ENCODE data around the gene UBE2J1.
"Not testable (repeated sequence)": the region's sequence is repeated elsewhere in the genome, so short reads cannot be mapped to it uniquely, and the experiment has no call there.

UBE2J1 gene, protein sequence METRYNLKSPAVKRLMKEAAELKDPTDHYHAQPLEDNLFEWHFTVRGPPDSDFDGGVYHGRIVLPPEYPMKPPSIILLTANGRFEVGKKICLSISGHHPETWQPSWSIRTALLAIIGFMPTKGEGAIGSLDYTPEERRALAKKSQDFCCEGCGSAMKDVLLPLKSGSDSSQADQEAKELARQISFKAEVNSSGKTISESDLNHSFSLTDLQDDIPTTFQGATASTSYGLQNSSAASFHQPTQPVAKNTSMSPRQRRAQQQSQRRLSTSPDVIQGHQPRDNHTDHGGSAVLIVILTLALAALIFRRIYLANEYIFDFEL

DNA sequence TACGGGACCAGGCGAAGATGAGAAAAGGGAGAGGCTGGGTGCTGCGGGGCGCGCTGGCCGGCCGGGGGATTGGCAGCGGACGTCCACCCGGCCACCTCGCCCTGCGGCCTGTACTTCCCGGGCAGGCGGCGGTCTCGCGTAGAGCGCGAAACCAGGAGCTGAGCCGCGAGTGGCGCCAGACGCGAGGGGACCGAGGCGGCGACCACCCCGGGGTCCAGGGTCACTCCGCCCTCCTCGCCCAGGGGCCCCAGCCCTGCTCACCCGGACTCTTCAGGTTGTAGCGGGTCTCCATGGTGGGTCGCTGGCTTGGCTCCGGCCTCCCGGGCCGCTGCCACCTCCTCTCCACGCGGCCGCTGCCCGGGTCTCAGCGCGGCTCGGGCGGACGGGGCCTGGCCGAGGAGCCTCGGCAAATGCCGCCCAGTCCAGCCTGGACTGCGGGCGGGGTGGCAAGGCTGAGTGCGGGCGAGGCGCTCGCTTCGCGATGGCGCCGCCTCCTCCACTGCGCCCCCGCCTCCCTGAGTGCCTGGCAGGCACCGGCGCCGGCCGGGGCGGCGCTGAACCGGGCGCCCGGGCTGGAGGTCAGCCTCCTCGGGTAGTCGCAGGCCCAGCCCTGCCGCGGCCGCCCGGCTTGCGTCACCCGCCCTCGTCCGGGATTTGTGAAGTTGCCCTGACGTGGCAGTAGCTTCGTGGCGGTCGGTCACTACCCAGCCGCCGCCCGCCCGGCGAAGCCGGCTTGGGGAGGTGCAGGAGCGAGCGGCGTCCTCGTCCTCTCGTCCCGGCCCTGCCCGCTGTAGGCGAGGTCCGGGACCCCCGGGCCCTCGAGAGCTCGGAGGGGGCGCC lies at the start of gene UBE2J1:
Gene UBE2J1 (minus strand): TSS at position 445 of the 840 bp plus-strand sequence. CDS start 153 bp downstream, at position 292.
- DNase-seq (ENCODE audit: low read depth in 3 of 3) = peak; percentile 46 to 72 (median 53)

DNA sequence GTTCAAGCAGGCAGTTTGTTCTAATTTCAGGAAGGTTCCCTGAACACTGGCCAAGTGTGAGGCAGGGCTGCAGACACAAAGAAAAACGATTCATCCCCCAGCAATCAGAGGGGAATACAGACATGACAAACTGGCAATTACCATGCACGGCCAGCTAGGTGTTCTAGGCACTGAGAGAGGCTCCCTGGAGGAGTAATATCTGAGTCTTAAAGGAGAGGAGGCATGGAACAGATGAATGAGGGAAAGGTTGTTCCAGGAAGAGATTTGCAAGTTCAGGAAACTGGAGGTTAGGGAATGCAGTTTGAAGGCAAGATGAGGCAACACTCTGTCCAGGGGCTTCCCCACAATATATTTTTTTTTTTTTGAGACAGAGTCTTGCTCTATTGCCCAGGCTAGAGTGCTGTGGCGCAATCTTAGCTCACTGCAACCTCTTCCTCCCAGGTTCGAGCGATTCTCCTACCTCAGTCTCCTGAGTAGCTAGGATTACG lies 48.4 kb upstream of the UBE2J1 start:
- DNase-seq (ENCODE audit: low read depth in 3 of 3) = no peak

DNA sequence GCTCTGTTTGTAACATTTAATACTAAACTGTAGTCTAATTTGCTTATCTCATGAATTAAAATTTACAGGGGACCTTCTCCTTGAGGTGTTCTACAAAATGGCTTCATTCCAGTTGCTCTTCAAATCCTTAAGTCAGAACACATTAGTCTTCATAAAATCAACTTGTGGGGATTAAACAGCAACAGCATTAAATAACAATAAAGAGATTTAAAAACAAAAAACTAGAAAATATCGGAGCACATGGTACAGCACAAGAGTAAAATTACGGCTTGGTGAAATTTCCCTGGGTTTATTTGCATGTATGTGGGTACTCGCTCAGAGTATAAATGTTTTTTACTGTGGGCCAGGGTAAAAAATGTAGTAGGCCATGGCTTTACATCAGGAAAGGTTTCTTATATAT lies 47.5 kb upstream of the UBE2J1 start:
- no peak for DNase-seq (ENCODE audit: low read depth in 3 of 3)

DNA sequence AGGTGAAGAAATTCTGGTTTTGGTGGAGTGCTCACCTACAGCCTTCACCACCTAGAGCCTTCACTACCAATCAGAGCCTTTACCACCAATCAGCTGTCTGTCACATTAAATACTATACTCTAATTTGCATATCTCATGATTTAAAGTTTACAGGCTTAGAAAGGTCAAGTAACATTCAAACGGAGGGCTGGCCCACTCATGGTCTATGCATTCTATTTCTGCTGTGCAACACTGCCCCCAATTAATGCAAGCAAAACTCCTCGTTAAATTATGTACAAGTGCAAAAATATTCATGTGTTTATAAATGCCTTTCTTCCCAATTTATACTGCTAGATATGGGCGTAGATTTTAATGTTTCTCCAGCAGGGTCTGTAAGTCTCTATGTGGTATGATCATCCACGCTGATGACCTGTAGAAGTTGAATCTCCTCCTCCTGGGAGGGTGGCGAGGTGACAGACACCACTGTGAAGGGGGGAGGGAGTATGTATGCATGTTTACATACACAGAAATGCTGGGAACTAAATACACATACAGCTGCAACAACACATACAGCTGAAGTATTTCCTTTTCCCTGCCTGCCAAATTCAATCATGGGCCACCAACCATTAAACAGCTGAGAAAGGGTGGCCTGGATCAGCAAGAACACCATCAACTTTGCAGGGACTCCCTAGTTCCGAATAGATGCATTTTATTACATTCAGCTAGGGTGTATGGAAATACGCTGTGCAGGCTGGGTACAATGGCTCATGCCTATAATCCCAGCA lies 46.4 kb upstream of the UBE2J1 start:
- DNase-seq (ENCODE audit: low read depth in 3 of 3) = no peak

DNA sequence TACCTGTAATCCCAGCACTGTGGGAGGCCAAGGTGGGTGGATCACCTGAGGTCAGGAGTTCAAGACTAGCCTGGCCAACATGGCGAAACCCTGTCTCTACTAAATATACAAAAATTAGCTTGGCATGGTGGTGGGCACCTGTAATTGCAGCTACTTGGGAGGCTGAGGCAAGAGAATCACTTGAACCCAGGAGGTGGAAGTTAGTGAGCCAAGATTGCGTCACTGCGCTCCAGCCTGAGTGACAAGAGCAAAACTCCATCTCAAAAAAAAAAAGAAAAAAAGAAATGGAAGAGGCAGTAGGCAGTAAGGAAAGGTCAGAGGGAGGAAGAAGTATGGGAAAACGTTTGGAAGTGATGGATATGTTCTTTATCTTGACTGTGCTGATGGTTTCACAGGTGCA lies 45.4 kb upstream of the UBE2J1 start:
- DNase-seq (ENCODE audit: low read depth in 3 of 3) = not testable (repeated sequence)

DNA sequence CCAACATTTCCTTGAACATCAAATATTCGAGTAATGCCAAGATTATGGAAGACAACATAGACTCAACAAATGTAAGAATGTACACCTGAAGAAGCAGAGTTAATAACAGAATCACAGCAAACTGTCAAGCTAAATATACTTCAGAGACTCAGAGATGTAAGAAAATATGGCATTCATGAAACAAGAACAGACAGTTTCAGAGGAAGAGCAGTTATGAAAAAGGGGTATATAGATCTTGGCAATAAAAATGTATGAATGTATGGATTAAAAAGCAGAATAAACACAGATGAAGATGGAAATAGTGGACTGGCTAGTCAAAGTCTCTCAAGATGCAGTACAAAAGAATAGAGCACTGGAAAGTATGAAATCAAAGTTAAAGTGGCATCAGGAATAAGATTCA lies 41.1 kb upstream of the UBE2J1 start:
- no peak for DNase-seq (ENCODE audit: low read depth in 3 of 3)

DNA sequence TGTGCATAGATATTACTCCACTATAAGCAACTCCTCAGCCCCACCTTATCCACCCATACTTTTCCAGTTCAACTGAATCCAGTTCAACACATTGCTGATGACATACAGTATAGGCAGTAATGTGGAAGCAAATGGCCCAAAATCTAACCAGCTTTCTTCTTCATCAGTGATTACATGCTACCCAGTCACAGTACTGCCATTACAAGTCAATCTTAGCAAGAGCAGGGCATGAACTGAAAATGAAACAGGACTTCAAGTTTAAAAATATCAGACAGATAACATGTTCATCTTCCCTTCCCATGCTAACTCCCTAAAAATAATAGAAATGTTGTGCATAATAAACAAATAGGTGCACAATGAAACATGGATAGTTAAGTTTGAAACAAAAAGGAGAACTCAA lies 40.3 kb upstream of the UBE2J1 start:
- no peak for DNase-seq (ENCODE audit: low read depth in 3 of 3)

DNA sequence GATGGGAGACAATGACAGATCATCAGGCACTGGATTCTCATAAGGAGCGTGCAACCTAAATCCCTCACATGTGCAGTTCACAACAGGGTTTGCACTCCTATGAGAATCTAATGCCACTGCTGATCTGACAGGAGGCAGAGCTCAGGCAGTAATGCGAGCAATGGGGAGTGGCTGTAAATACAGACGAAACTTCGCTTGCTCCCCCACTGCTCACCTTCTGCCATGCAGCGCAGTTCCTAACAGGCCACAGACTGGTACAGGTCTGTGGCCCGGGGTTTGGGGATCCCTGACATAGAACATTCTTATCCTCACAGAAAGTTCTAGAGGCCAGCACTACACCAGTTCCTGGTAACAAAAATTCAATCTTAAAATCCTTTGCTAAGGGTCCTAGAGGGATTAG lies 36.3 kb upstream of the UBE2J1 start:
- no peak for DNase-seq (ENCODE audit: low read depth in 3 of 3)

DNA sequence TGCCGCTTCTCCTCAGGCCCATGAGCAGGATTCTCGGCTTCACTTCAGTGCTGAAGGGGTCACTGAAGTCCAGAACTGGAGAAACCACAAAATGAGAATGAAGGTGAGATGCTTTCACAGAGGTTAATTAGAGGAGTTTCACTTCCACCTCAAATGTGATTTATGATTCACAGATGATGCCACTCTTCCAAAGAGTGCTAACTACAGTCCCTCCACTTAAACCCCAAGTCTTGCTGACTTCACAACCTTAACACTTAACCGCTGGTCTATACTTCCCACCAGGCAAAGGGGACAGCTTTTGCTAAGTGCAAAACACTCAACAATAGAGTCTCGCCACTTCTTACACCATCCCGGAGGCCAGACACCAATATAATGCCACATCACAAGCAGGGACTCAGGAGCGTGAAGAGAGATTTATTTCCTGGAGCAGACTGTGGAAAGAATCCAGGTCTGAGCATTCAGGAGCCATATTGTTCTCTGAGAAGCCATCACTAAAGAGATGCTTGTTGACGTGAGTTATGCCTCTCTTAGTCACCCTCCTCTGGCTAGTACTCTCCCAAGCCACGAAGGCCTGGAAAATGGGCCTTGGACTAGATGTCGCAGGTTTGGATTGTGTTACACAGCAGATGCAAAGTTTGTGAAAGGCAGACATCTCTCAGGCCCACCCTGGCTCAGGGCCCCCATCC lies 35.1 kb upstream of the UBE2J1 start:
- no peak for DNase-seq (ENCODE audit: low read depth in 3 of 3)

DNA sequence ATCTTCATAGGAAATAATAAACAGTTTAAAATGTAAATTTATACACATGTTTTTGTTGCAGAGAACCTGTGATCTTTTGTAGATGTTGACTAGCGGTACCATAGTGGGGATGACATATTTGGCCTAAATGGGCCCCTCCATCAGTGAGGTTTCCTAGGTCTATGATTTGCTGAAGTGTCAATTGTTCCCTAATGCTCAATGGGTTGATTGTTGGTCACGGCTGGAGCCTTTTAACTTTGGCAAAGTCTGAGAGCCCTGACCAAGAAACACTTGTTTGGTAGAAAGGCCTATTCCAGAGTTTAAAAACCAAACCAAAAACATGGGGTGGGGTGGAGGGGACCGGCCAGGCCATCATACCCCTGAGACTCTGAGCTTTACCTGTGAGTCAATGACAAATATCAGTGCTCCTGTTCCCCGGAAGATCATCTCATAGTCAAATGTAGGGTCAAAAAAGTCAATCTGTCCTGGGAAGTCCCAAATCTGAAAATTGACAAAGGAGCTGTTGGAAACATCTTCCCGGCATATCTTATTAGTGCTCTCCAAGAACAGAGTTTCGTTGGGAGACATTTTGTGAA lies 34.5 kb upstream of the UBE2J1 start:
- DNase-seq (ENCODE audit: low read depth in 3 of 3) = no peak

DNA sequence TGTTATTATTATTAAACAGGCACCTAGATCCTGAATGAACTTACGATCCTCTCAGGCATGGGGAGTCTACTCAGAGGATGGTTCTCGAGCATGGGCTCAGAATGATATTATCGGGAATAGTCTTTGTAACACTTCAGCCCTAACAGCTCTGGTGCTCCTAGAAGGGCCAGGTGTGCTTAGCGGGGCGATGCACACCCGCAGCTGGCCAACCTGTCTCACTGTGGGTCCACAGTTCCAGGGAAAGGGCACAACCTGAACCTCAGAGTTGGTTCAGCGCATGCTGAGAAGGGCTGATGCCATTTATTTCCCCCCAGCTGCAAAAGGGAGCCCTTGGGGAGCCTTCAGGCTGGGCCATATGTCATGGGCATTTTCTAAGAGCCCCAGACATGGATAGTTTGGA lies 33.3 kb upstream of the UBE2J1 start:
- no peak for DNase-seq (ENCODE audit: low read depth in 3 of 3)

DNA sequence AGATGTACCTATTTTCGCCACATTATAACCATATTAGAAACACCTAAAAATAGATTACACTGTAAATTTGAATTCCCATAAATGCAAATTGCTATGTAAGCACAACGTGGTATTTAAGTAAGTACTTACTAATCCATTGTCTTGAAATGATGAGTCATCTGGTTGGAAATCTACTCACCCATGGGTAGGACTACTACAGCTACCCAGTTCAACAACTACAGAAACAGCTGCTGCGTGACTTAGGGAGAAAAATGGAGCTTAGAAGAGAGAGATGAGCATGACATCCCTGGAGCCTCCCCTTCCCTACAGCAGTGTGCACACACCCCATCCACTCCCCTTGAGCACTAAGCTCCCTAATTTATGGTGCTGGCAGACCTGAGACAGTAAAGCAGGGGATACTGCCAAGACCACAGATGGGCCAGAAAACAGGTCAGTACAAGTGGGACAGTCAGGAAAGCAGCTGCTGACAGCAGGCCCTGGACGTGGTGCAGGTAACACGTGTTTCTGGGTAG lies 32.7 kb upstream of the UBE2J1 start:
- no peak for DNase-seq (ENCODE audit: low read depth in 3 of 3)

DNA sequence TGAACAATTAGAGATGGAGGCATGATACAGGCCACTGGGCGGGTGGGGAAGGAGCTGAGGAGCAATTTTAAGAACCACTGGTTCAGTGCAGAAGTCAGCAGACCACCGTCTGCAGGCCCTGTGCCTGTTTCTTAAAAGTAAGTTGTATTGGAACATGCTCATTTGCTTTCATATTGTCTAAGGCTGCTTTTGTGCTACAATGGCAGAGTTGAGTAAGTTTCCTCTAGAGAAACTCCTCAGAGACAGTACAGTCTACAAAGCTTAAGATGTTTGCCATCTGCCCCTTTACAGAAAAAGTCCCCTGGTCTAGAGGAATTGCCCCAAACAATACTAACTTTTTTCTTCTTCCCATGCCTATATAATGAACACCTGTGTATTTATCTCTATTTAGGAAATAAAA lies 28.5 kb upstream of the UBE2J1 start:
- no peak for DNase-seq (ENCODE audit: low read depth in 3 of 3)

DNA sequence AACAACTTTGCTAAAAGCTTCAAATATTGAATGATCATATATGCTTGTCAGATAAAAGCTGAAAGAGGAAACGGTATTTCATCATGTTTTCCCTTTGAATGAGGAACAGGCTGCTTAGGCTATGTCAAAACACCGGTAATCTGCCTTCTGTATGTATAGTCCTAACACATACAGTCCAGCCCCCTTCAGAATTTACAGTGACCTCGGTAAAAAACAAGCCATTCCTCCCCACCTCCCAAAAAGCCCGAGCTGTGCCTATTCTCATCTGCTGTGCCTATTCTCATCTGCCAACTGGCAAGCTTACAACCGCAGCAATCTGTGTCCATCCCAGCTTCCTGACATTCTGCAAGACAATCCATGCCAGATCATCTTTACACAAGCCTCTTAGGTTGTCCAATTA lies 26.8 kb upstream of the UBE2J1 start:
- DNase-seq (ENCODE audit: low read depth in 3 of 3) = no peak

DNA sequence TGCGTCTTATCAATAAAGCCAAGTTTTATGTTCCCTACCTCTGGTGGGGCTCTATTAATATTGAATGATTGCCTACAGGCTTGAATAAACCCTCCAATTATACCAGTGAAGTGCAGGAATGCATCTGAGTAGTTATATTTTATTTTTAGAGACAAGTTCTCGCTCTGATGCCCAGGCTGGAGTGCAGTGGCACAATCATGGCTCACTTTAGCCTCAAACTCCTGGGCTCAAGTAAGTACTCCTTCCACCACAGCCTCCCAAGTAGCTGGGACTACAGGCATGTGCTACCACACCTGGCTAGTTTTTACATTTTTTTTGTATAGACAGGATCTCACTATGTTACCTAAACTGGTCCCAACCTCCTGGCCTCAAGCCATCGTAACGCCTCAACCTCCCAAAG lies 26.1 kb upstream of the UBE2J1 start:
- DNase-seq (ENCODE audit: low read depth in 3 of 3) = no peak

DNA sequence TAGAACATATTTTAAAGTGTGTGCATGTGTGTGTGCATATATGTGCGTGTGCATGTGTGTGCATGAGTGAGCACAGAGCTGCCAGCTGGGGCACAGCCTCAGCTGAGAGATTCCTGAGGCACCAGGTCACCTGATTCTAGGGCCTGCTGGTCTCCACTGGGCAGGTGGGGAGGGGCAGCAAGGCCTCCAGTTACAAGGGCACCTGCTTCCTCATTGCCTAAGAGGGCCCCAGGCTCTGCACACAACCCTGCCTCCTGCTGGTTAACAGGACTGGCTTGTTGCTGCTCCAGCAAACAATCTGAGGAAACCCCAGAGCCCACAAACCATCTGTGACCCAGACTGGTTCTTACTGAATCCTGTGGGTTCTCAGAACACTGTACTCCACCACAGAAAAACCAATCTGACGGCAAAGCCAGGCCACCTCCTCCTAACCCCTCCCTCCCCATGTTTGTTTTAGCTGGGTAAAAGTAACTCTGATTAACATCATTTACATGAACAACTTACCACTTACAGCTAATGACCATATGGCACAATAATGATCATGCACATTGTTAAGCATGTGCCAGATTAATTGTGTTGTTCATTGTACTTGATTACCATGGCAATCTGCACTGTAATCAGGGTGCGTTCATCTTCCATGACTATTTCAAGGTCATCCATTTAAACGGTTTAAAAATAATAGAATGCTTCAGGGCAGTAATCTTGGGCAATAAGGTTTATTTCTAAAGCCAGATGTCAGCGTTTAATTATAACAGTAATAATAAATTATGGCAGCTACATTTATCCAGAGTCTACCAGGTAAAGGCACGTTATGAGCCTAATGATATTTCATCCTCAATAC lies 23.1 kb upstream of the UBE2J1 start:
- peak in 1 of 3 experiments; percentile 20 for DNase-seq (ENCODE audit: low read depth in 3 of 3)

DNA sequence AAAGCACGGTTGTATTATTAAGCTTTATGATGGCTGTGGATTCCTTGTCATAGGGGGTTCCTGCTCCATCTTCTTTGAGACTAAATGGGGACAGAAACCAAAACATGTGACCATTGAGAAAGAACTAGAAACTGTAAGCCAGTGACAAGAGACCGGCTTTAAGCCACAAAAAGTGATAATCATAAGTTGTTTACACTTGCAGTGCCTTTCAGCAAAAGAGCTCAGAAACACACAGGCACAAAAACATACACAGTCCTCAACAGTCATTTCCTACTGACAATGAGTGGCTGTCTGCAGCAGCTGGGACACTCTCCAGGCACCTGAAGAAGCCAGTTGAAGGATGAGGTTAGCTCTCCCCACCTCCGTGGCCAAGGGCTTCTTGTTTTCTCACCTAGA lies 20.0 kb upstream of the UBE2J1 start:
- DNase-seq (ENCODE audit: low read depth in 3 of 3) = no peak

DNA sequence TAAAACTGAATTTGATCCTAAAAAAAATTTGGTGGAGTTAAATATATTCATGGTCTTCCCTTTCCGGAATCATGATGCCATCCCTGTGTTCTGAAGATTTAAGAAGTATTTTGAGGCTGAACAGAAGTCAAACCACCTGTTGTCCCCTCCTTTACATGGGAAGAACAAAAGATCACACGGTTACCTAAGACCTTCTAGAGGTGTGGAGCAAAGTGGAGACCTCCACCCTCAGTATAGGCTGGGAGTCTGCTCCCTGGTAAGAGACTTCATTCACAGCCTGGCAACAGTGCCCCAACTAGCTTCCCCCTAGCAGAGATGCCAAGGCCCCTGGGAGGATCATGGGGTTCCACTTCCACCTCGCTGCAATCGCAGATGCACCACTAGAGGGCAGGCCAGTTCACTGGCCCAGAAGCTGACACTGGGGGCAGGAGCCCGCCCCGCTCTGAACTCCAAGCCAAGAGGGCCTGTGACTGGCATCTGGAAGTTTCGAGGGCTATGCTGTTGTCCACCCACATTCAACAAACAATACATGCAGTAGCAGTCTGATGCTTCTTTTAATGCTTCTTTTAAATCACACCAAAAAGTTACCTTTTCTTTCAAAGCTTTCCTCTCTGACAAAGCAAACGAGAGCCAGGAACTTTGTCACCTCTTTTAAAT lies 19.5 kb upstream of the UBE2J1 start:
- peak; percentile 54 to 71 (median 69) for DNase-seq (ENCODE audit: low read depth in 3 of 3)

DNA sequence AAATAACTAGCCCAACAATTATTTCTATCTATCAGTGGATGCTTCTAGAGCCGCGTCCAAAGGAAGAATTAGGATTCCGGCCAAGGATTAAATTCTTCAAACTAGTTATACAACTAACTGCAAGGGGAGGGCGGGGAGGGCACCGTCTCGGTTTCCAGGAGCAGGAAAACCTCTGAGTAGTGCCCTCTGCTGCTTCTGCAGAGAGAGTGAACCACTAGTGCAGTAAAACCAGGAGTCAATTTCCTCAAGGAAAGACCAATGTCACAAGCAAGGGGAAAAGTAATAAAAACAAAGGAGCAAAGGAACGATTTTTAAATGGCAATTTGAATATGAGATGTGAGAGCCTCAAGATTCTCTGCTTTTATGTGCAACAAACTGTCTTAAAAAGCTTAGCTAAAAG lies 16.5 kb upstream of the UBE2J1 start:
- no peak for DNase-seq (ENCODE audit: low read depth in 3 of 3)

DNA sequence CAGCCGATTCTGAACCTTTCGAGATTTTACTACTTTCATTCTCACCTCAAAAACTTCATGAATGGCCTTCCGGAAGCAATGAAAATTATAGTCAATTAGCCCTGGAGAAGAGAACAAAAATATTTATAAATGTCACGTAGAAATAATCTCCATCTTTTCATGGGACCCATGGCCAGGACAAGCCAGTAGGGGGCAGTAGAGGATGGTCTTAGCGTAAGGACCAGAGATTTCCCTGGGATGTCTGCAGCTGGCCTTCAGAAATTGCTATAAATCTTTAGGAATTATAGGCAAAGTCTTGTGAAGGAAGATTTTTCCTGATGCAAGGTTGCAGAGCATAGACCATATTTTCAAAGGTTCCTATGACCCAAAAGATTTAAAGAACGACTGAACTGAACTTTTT lies 15.6 kb upstream of the UBE2J1 start:
- DNase-seq (ENCODE audit: low read depth in 3 of 3) = peak in 2 of 3 experiments; percentile 50 to 59

All from stimulated activated CD4-positive, alpha-beta T cell treated with anti-CD3 and anti-CD28 coated beads, TNF-alpha, amount 100 ng/mL, for 24 hours (primary cell).